Mesendoderm (in vitro differentiated cells): ENCODE results near the gene PRDM11.
"Not testable (repeated sequence)": the region's sequence is repeated elsewhere in the genome, so short reads cannot be mapped to it uniquely, and the experiment has no call there.

Source experiments
- DNase-seq: peaks from one replicate; pipeline ENCODE4 v3.0.0; 2013
- H2AK5ac ChIP-seq: 2 replicates; pipeline ENCODE4 v1.6.1; 2013; ENCODE audit warnings: low read length, inconsistent platforms
- H2BK120ac ChIP-seq: 2 replicates; pipeline ENCODE4 v1.6.1; 2013; ENCODE audit warnings: low read depth, mild to moderate bottlenecking, low read length, moderate library complexity, mixed read lengths
- H2BK15ac ChIP-seq: replicated peaks from 2 replicates; pipeline ENCODE4 v1.6.1; 2013; ENCODE audit warnings: low read depth, mild to moderate bottlenecking, moderate library complexity
- H2BK5ac ChIP-seq: 2 replicates; pipeline ENCODE4 v1.6.1; 2013; ENCODE audit warnings: low read length, inconsistent platforms
- H3K18ac ChIP-seq: 2 replicates; pipeline ENCODE4 v1.6.1; 2013; ENCODE audit warnings: mild to moderate bottlenecking, low read length, mixed read lengths
- H3K23ac ChIP-seq: one replicate; pipeline ENCODE4 v1.6.1; 2013; ENCODE audit warnings: low read length
- H3K27ac ChIP-seq: 2 replicates; pipeline ENCODE4 v1.5.1; 2013; ENCODE audit warnings: low read depth, mild to moderate bottlenecking, inconsistent platforms, low read length, moderate library complexity
- H3K27me3 ChIP-seq: 2 replicates; pipeline ENCODE4 v1.6.1; 2013; ENCODE audit warnings: low read length, control low read depth, mild to moderate bottlenecking, inconsistent platforms; ENCODE audit not compliant: insufficient read depth, poor library complexity
- H3K36me3 ChIP-seq: 2 replicates; pipeline ENCODE4 v1.6.1; 2013; ENCODE audit warnings: low read length, inconsistent platforms; ENCODE audit not compliant: control insufficient read depth, insufficient read depth
- H3K4ac ChIP-seq: one replicate; pipeline ENCODE4 v1.6.1; 2013; ENCODE audit warnings: low read depth, mild to moderate bottlenecking, low read length, moderate library complexity
- H3K4me1 ChIP-seq: 2 replicates; pipeline ENCODE4 v1.6.1; 2013; ENCODE audit warnings: low read depth, low read length, inconsistent platforms; ENCODE audit not compliant: control insufficient read depth
- H3K4me2 ChIP-seq: 2 replicates; pipeline ENCODE4 v1.6.1; 2013; ENCODE audit warnings: low read length
- H3K4me3 ChIP-seq: 2 replicates; pipeline ENCODE4 v1.5.1; 2013; ENCODE audit warnings: mild to moderate bottlenecking, low read length
- H3K56ac ChIP-seq: one replicate; pipeline ENCODE4 v1.6.1; 2013; ENCODE audit warnings: low read length
- H3K79me1 ChIP-seq: 2 replicates; pipeline ENCODE4 v1.6.1; 2013; ENCODE audit warnings: low read length, inconsistent platforms
- H3K79me2 ChIP-seq: 2 replicates; pipeline ENCODE4 v1.6.1; 2013; ENCODE audit warnings: mild to moderate bottlenecking, low read length; ENCODE audit not compliant: control insufficient read depth, insufficient read depth
- H3K9ac ChIP-seq: 2 replicates; pipeline ENCODE4 v1.6.1; 2013; ENCODE audit warnings: low read length, inconsistent platforms
- H4K5ac ChIP-seq: one replicate; pipeline ENCODE4 v1.6.1; 2013; ENCODE audit warnings: low read length
- H4K8ac ChIP-seq: one replicate; pipeline ENCODE4 v1.6.1; 2013; ENCODE audit warnings: low read depth, mild to moderate bottlenecking, control low read depth, low read length, moderate library complexity
- WGBS: extraction: QIAGEN DNeasy Blood & Tissue Kit; methylation state at CpG from one replicate; pipeline ENCODE4 v1.1.7; 2013; ENCODE audit warnings: low lambda C conversion rate, missing lambda C conversion rate; ENCODE audit not compliant: insufficient coverage; ENCODE audit errors: extremely low coverage; 5-methylcytosine and 5-hydroxymethylcytosine counted together

PRDM11 gene

DNA sequence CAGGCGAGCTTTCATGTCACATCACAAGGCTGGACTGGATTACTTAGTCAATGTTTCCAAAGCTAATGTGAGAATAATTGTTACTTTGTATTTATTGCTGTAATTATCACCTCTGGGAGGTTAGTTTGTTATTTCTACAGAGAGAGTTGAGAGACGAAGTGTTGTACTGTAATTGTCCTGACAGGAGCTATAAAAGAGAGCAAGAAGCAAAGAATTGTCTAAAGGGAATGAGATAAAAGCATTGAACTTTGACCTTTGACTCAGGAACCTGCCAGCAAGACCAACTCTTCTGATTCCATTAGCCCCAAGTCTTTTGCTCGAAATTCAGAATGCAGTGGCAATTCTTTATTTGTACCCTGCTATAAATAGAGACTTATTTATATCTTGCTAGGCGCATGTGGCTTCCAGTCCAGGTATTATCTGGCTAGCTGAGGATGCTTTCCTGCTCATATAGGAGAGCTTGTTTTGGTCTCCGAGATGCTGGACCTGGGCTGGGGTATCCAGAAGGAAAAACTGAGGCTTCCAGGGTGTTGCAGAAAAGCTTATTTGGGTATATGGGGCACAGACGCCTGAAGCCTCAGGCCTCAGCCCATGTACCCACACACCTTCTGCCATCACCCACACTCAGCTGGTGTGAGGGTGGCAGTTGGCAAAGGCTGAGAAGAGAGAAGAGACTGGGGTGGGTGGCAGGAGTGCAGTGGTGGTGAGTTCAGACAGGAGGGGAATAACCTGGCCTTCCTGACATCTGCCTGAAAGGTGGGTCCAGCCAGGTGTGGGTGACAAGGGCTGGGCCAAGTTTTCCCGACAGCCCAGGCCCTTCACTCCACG is 99.0 kb downstream of the PRDM11 start:
- H2BK5ac ChIP-seq = no peak overlapping the region
- H3K9ac ChIP-seq = no peak overlapping the region
- no peaks in the 10 kb centered on the region for H3K79me1 ChIP-seq
- no peaks in the 10 kb centered on the region for H3K79me2 ChIP-seq
- no peak overlapping the region for H2AK5ac ChIP-seq
- WGBS = no CpG with 5 or more reads among the region's 8 CpGs
- H3K27ac ChIP-seq = no peak overlapping the region
- H3K36me3 ChIP-seq = no peaks in the 10 kb centered on the region
- no peak overlapping the region for H3K23ac ChIP-seq
- no peaks in the 10 kb centered on the region for H3K27me3 ChIP-seq
- H4K5ac ChIP-seq = no peak overlapping the region
- no peak overlapping the region for H2BK15ac ChIP-seq
- no peak overlapping the region for H3K18ac ChIP-seq
- no peak overlapping the region for H3K4ac ChIP-seq
- no peaks in the 10 kb centered on the region for H3K4me1 ChIP-seq
- no peak overlapping the region for H2BK120ac ChIP-seq
- no peak overlapping the region for H3K56ac ChIP-seq
- H3K4me2 ChIP-seq = no peak overlapping the region
- no peak overlapping the region for H4K8ac ChIP-seq
- DNase-seq = no peak
- no peak overlapping the region for H3K4me3 ChIP-seq

GRCh38 chr11:45246241-45246640 is 99.8 kb downstream of the PRDM11 start:
- no peak overlapping the region for H4K8ac ChIP-seq
- no CpG with 5 or more reads among the region's 8 CpGs for WGBS
- H3K4ac ChIP-seq = no peak overlapping the region
- H3K18ac ChIP-seq = no peak overlapping the region
- DNase-seq = no peak
- no peaks in the 10 kb centered on the region for H3K36me3 ChIP-seq
- H3K23ac ChIP-seq = no peak overlapping the region
- H3K56ac ChIP-seq = no peak overlapping the region
- H4K5ac ChIP-seq = no peak overlapping the region
- no peak overlapping the region for H3K9ac ChIP-seq
- H3K79me2 ChIP-seq = no peaks in the 10 kb centered on the region
- H2BK5ac ChIP-seq = no peak overlapping the region
- no peak overlapping the region for H2BK15ac ChIP-seq
- no peaks in the 10 kb centered on the region for H3K27me3 ChIP-seq
- H2BK120ac ChIP-seq = no peak overlapping the region
- H2AK5ac ChIP-seq = no peak overlapping the region
- no peak overlapping the region for H3K27ac ChIP-seq
- no peaks in the 10 kb centered on the region for H3K4me1 ChIP-seq
- no peak overlapping the region for H3K4me2 ChIP-seq
- H3K4me3 ChIP-seq = no peak overlapping the region
- H3K79me1 ChIP-seq = no peaks in the 10 kb centered on the region

GRCh38 chr11:45247433-45247832 is 101.0 kb downstream of the PRDM11 start:
- Histone ChIP-seq H4K8ac (no peak overlapping the region), H3K9ac (no peak overlapping the region), H3K56ac (no peak overlapping the region), H4K5ac (no peak overlapping the region), H2BK5ac (no peak overlapping the region), H3K23ac (no peak overlapping the region), H3K4me3 (no peak overlapping the region), H3K4ac (no peak overlapping the region), H3K36me3 (no peaks in the 10 kb centered on the region), H3K79me1 (no peaks in the 10 kb centered on the region), H3K27ac (no peak overlapping the region), H3K18ac (no peak overlapping the region), H2AK5ac (no peak overlapping the region), H3K4me1 (no peaks in the 10 kb centered on the region), H3K79me2 (no peaks in the 10 kb centered on the region), H2BK15ac (no peak overlapping the region), H2BK120ac (no peak overlapping the region), H3K27me3 (no peaks in the 10 kb centered on the region), H3K4me2 (no peak overlapping the region)
- no CpG with 5 or more reads among the region's 2 CpGs for WGBS
- DNase-seq = no peak

- H3K4me1 ChIP-seq = no peaks in the 10 kb centered on the region
- WGBS = no CpG with 5 or more reads among the region's 2 CpGs
These were observed 102.1 kb downstream of the PRDM11 start for GRCh38 chr11:45248501-45249011.

DNA sequence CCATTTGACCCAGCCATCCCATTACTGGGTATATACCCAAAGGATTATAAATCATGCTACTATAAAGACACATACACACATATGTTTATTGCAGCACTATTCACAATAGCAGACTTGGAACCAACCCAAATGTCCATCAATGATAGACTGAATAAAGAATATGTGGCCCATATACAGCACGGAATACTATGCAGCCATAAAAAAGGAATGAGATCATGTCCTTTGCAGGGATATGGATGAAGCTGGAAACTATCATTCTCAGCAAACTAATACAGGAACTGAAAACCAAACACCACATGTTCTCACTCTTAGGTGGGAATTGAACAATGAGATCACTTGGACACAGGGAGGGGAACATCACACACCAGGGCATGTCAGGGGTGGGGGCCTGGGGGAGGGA is 102.9 kb downstream of the PRDM11 start:
- not testable (repeated sequence) for H2AK5ac ChIP-seq, H3K56ac ChIP-seq, H3K79me1 ChIP-seq, H2BK15ac ChIP-seq, H3K79me2 ChIP-seq, H2BK120ac ChIP-seq, H3K18ac ChIP-seq, H3K4me1 ChIP-seq, H4K8ac ChIP-seq, H3K9ac ChIP-seq, H3K27ac ChIP-seq, H3K4ac ChIP-seq, H2BK5ac ChIP-seq, H3K27me3 ChIP-seq, H4K5ac ChIP-seq, H3K4me2 ChIP-seq, H3K36me3 ChIP-seq, DNase-seq, H3K4me3 ChIP-seq, H3K23ac ChIP-seq
- whole genome bisulfite sequencing = no CpG with 5 or more reads among the region's 1 CpG

More at GRCh38 chr11:45248501-45249011, 102.1 kb downstream of the PRDM11 start:
- no peak overlapping the region for H3K56ac ChIP-seq
- no peak overlapping the region for H3K9ac ChIP-seq
- H3K27ac ChIP-seq = no peak overlapping the region
- no peaks in the 10 kb centered on the region for H3K79me1 ChIP-seq
- H3K4me3 ChIP-seq = no peak overlapping the region
- no peak overlapping the region for H2BK120ac ChIP-seq
- no peak overlapping the region for H3K23ac ChIP-seq
- H2BK15ac ChIP-seq = no peak overlapping the region
- H3K79me2 ChIP-seq = no peaks in the 10 kb centered on the region
- H2AK5ac ChIP-seq = no peak overlapping the region
- no peaks in the 10 kb centered on the region for H3K36me3 ChIP-seq
- H4K5ac ChIP-seq = no peak overlapping the region
- H3K18ac ChIP-seq = no peak overlapping the region
- no peaks in the 10 kb centered on the region for H3K27me3 ChIP-seq
- no peak overlapping the region for H3K4ac ChIP-seq
- no peak overlapping the region for H2BK5ac ChIP-seq
- no peak overlapping the region for H3K4me2 ChIP-seq
- DNase-seq = no peak
- H4K8ac ChIP-seq = no peak overlapping the region
